IPS DF 4.7 (cell line): Measurements from ENCODE around the gene TGM5.
"Not testable (repeated sequence)": the region's sequence is repeated elsewhere in the genome, so short reads cannot be mapped to it uniquely, and the experiment has no call there.

Source experiments
- DNase-seq: peaks from one replicate; pipeline ENCODE4 v3.0.0-alpha.2; 2013; ENCODE audit warnings: low spot score; ENCODE audit errors: extremely low read depth

The TGM5 gene, protein sequence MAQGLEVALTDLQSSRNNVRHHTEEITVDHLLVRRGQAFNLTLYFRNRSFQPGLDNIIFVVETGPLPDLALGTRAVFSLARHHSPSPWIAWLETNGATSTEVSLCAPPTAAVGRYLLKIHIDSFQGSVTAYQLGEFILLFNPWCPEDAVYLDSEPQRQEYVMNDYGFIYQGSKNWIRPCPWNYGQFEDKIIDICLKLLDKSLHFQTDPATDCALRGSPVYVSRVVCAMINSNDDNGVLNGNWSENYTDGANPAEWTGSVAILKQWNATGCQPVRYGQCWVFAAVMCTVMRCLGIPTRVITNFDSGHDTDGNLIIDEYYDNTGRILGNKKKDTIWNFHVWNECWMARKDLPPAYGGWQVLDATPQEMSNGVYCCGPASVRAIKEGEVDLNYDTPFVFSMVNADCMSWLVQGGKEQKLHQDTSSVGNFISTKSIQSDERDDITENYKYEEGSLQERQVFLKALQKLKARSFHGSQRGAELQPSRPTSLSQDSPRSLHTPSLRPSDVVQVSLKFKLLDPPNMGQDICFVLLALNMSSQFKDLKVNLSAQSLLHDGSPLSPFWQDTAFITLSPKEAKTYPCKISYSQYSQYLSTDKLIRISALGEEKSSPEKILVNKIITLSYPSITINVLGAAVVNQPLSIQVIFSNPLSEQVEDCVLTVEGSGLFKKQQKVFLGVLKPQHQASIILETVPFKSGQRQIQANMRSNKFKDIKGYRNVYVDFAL

DNA sequence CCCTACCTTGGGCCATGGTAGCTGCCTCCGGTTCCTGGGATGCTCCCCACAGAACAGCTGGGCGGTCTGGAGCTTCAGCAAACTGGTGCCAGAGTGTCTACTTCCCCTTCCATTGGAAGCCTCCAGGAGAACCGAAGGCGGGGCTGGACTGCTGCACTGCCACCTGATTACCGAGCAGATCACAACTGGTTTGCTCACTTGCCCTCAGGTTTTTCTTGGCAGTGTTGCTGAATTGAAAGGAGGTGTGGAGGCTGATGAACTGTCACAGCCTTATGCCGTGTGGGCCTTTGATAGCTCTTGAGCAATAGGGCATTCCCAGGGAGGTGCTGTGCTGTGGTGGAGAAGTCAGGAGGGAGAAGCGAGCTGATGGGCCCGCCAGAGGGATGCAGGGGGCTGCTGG is at the start of gene TGM5:
Gene TGM5, minus strand, starts transcription at position 95 of the 400 bp plus-strand sequence. Its CDS starts 79 bp downstream, at position 16.
- no peak for DNase-seq

DNA sequence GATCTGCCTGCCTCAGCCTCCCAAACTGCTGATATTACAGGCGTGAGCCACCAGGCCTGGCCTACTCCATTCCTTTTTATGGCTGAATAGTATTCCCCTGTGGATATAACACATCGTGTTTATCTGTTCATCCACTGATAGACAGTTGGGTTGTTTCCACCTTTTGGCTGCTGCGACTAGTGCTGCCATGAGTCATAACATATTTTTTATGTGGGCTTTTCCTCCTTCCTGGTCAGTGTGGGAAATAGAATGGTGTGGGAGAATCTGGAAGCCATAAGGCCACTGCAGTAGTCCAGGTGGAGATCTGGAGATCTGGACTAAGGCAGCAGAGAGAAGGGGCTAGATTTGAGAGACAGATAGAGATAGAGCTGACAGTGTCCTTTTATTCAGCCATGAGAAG is 47.4 kb upstream of the TGM5 start:
- no peak for DNase-seq

DNA sequence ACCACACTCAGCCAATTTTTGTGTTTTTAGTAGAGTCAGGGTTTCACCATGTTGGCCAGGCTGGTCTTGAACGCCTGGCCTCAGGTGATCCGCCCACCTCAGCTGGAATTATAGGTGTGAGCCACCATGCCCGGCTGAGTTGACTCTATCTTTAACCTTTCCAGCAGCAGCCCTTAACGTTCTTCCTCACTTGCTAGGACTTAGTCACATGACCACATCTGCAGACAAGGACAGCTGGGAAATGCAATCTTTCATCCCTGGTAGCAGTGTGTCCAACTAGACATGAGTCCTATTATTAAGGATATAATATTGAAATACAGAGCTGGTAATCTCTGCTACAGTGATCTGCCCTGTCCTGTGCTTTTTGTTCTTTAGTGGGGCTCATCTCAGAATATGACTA is 45.6 kb upstream of the TGM5 start:
- DNase-seq: no peak

DNA sequence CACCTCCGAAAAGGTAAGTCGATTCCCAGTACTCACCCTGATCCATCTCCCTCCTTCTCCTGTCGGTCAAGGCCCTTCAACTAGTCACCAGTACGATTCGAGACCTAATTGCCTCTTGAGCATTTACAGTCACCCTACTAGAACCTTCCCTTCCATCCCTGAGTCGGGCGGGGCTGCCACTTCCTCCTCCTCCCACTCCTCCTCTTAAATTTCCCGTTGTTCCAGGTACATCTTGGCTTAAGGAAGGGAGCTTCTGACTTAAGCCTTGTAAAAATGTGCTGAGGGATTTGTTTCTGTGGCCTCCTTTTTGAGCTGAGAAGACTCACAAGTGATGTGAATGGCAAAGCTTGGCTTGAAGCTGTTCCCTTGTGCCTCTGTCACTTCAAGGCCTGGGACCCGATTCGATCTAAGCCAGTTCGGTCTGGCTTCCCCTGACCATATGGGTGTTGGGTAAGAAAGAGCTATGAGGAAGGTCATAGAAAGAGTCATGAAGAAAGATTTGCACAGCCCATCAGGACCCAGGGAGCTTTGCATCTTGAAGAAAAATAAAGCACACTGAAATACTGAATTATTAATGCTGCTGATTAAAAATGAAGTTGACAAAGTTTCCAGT is 35.6 kb upstream of the TGM5 start, which contains the start of gene TGM7:
Gene TGM7, minus strand, starts transcription at position 51 of the 613 bp plus-strand sequence.
- DNase-seq: no peak

DNA sequence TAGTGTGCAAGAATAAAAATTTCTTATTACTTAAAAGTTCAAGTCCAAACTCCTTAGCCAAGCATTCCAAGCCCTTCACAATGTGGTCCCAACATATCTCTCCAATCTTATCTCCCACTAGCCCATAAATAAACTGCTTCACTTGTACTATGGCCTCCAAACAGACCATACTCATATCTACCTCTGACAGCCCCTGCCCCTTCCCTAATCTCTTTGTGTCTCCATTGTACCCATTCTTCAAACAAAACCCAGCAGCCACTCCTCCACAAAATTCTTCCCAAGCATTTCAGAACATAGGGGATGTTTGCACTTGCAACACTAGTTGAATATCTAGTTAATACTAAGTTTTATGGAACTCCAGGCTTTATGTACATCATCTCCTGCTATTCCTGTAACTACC is 33.2 kb upstream of the TGM5 start:
- DNase-seq: no peak

DNA sequence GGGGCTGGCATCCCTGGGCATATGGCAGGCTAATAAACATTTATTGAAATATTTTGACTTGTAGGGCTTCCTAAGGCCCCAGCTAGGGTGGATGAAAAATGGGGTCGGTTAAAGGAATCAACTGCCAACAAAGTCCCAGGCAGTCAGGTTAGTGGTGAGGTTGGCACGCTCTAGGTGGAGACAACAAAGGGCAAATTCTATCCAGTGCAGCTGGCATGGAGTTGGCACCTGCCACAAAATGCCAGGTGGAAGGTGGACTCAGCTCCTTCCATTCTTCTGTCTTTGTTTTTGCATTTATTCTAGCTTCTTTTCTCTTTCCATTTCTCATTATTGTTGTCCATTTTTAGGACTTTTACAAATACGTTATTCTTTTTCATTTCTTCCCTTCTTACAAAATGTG is 32.7 kb upstream of the TGM5 start:
- DNase-seq: no peak

DNA sequence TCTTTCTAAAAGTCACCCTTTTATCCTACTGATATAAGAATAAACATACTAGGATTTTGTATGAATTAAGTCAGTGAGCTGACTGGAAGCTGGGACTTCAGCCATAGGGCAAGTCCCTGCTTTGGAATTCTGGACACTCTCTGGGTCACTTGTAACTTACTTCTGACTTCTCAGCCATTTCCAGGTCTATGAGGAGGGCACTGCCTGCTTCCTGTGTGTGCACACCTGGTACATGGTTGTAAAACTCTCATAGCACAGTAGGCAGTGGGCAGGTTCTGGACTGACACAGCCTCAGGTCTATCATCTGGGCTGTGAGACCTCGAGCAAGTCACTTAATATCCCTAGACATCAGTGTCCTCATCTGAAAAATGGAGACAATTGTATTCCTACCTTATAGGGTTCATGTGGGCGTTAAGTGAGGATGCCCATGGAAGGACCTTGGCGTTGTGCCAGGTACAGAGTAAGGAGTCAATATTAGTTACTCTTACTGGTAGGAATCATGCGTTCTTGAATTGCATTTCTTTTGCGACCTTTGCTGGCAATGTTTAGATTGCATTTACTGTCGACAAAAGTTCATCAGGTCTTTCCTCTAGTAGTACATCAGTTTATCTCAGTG is 27.5 kb upstream of the TGM5 start:
- DNase-seq: no peak

DNA sequence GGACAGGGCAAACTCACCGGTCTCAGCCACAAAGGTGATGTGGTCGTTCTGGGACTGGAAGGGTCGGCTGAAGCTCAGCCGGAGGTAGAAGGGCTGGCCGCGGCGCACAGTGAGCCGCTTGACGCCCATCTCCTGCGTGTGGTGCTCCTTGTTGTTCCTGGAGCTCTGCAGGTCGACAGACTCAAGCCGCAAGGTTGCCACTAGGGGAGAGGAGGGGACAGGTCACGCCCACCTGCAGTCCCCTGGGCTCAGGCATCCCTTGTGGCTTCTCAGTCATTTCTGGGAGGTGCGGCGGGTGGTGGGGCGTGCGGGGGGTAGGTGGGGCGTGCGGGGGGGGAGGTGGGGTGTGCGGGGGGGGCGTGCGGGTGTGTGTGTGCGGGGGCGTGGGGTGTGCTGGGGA is 26.7 kb upstream of the TGM5 start:
- peak; percentile 51 for DNase-seq

DNA sequence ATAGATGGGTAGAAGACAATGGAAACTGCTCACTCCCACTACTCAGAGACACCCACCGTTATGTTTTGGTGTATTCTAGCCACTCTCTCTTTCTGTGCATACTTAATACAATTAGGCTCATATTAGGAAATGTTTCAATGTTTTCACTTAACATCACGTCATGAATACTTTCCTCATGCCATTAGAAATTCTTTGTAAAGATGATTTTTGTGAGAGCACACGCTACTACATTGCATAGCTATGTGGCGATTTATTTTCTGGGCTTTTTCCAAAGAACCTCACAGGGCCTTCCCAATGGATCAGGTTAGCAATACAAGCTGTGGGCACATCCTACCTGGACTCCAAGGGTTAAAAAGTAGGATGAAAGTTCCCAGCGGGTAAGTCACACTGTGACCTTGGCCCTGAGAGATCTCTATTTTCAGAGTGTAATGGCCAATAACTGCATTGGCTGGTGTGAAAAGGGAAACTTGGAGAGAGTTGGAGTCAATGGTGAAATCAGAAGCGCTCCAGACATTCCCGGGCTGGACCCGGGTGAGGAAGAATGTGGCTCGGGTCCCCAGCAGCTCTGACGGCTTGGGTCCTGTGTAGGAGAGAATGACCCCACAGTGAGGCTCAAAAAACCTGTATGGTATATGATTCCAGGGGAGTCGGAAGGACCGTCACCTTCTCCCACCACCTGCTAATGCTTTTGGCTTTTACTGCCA is 25.8 kb upstream of the TGM5 start:
- no peak for DNase-seq

DNA sequence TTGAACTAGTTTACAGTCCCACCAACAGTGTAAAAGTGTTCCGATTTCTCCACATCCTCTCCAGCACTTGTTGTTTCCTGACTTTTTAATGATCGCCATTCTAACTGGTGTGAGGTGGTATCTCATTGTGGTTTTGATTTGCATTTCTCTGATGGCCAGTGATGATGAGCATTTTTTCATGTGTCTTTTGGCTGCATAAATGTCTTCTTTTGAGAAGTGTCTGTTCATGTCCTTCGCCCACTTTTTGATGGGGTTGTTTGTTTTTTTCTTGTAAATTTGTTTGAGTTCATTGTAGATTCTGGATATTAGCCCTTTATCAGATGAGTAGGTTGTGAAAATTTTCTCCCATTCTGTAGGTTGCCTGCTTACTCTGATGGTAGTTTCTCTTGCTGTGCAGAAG is 22.9 kb upstream of the TGM5 start:
- DNase-seq: not testable (repeated sequence)

DNA sequence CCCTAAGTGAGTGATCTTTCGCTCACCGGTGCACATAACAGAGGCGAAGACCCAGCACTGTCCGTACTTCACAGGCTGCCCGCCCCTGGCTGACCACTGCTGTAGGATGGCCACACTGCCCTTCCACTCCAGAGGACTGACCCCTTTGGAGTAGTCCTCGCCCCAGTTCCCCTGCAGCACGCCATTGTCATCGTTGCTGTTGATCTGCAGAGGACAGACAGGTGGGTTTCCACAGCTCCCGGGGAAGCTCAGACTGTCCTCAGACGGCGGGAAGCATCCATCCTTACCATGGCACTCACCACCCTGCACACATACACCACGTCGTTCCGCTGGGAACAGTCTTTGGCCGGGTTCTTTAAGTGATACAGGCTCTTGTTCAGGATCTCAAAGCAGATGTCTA is 20.5 kb upstream of the TGM5 start:
- no peak for DNase-seq

DNA sequence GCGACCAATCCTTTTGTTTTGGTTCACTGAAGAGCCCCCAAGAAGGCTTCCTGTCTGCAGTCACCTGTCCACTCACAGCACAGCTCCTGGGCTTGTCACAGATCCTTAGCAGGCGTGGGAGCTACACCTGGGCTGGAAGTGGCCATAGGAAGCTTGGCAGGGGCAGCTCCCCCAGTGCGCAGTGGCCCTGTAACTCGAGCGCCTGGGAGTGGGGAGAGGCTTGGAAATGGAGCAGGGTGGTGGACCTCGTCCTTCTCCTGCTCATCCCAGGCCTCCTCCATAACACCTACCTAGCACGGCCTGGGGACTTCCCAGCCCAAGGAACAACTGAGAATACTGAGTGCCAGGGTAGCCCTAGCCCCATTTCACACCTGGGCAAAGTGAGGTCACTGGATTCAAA is 19.3 kb upstream of the TGM5 start:
- no peak for DNase-seq

DNA sequence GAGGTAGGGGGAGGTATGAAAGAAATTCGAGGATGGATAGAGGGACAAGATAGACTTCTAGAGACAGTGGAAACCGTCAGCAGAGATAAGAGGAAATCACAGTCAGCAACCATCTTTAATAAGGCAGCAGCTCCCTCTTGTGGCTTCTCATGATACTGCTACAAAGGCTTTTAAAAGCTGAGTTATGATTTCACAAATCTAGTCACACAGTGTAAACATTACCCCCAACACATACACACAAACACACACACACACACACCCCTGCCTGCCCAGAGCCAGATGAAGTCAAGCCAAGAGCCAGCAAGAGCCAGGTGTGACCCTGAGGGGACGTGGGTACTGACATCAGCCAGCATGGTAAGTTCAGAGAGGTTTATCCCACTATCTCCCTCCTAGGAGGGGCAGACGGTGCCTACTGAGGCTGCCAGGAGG is 18.9 kb upstream of the TGM5 start:
- DNase-seq: no peak

DNA sequence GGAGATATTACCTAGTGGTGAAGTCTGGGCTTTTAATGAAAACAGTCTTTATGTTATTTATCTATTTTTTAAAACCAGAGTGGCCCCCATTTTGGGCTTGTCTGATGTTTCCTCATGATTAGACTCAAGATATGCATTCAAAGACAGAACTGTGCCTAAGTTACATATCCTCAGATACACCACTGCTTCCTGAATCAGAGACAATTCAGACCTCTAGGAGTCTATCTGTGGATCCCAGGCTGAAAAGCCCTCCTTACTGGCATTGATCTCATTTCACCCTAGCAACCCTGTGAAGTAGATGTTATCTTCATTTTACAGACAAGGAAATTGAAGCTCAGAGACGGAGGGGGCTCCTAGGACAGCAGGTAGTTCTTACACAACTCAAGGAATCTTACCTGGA is 16.8 kb upstream of the TGM5 start:
- no peak for DNase-seq

DNA sequence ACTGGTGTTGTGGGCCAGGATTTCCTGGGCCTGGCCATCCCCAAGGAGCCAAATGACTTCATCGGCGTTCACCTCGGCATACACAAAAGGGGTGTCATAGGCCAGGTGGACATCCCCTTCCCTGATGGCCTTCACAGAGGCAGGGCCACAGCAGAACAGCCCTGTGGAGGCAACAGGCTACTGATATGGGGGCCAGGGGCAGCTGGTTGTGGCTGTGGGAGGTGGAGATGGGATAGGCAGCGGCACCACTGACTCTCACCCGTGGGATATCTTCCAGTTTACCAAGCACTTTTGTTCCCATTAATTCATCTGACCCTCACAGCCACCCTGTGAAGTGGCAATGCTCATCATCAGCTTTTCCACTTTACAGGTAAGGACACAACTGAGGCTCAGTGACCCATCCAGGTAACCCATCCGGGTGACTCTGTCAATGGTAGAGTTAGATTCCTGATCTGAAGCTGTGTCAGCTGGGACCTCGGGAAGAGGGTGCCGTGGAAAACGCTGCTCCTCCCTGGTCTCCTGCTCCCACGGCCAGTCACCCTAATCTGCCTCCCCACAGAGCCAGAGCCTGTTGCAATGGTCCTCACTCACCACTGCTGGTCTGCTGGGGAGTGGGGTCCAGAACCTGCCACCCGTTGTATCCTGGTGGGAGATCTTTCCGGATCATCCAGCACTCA is 15.3 kb upstream of the TGM5 start:
- no peak for DNase-seq

DNA sequence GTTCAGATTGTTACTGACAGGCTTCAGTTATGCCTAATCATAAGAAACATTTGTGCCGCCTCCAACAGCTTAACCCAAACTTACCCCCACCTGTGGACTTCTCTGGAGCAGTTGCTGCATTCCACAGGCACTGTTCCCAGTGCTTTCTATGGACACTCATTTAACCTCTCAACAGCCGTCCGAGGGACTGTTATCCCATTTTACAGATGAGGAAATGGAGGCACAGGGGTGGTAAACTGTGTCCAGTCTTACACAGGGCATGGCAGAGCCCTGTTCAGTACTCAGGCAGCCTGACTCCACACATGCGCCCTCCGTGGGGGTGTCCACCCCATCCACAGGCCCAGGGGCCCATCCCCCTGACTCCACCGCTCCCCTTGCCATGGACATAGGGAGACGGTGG is 14.3 kb upstream of the TGM5 start:
- no peak for DNase-seq

DNA sequence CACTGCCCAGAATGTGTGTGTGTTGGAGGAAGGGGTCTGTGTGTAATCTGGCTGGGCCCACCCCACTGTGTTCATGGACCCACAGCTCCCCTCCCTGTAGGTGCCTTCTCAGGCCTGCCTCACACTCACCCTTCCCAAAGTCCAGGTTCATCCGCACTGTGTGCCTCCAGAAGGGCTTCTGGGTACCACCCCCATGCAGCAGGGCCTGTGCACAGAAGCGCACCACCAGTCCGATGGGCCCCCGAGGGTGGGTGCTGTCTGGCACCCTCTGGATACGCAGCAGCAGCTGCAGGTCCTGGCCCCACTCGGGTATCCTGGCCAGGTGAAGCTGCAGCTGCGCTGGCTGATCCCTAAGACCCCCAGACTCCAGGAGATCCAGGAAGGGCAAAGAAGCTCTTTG is 12.8 kb upstream of the TGM5 start:
- DNase-seq: no peak

DNA sequence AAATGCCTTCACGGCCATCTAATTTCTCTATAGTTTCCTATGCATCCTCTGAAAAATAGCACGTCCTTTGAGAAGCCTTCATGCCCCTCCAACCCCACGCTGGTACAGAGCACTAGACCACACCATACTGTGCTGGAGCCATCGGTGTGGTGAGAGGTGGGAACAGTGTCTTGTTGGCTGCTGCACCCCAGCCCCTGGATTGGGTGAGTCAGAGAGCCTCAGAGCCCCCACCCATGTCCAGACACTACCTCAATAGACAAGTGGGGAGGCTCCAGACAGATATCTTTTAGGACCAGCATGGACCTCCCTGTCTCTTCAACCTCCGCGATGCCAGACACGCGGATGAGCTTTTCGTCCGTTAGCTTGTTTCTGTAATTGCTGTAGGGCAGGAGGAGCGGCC is 12.1 kb upstream of the TGM5 start:
- DNase-seq: no peak

DNA sequence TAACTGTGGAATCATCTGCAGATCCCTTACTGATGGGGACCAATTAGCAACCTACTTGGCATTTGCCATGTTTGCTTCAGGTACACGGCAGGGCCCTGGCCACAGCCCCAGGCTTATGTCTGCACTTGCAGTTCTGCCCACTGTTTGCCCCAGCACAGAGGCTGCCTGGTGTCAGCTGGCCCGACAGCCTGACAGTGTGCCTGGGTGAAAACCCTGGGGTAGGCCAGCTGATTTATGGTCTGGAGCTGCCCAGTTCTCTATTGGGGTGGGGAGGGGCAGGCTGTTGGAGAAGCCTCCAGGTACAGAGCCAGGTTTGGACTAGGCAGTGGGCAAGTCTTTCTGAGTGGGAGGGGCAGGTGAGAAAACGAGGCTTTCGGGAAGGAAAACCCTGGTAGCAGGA is 11.2 kb upstream of the TGM5 start:
- no peak for DNase-seq

DNA sequence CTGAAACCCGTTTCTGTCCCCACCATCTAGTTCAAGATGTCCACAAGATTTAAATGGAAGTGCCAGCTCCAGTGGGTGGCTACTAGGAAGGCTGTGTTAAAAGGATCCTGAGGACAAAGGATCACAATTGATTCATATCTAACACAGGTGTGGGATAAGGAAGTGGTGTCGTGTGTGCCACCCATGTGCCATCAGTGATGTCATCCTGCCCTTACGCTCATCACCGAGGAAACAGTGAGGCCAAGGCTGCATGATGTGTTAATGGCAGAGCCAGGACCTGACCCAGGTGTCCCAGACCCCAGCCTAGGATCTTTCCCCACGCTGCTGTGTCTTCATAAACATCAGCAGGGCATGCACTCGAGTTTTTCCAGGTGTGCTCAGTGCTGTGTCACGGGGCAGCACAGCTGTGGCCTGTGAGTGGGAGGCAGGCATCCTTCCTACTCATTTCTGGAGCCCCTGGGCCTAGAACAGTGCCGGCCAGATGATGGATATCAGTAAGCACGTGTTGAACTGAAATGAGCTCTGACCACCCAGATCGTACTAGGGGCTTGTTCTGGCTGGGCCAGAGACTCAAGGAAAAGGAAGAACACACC is 10.6 kb upstream of the TGM5 start:
- DNase-seq: no peak
